Measurements from ENCODE around the gene EPHA7. TPM values are rescaled to one million over a fixed set of nuclear protein-coding genes. Genes with fewer than 3 reads are reported as not detected.

Gene EPHA7
- total RNA-seq, 1 donor from 2014 or later = 55.4 TPM

DNA sequence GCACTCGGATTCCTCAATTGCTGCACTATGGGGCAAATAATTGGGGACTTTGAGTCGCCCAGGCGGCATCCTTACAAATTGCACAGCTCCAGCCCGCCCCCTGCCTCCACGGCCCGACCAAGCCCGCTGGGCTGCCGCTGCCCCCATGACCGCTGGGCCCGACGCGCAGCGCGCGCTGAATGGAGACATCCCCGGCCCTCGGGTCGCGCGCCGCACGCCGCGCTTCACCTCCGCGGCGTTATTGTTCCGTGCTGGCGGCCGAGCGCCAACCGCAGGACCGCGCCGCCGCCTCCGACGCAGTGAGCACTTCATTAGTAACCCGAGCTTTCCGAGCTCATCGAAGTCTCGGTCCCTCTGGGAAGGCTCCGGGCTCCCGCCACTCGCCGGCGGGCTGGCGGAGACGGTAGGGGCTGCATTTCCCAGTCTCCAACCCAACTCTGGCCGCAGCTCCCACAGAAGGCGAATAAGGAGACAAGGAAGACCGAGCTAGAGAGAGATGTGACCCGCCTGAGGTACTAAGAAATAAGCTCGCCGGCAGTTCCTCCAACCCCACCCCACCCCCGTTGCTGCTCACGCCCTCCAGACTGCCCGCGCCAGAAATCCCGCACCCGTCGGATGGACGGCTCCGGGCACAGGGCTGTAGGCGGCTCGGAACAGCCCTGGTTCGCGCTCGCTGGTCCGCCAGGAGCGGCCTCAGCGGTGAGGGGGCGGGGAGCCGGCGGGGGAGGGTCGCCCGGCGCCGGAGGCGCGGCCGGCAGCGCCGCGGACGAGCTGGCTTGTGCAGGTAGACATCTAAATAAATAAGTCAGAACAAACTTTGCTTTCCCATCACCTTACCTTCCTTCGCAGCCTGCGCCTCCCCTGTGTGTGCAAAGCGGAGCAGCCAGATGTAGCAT lies 703 bp downstream of the EPHA7 start:
- Mint-ChIP-seq H3K27me3 (ENCODE audit: low read depth) (no peaks in the 10 kb centered on the region), H3K9me3 (ENCODE audit: low read depth) (no peaks in the 10 kb centered on the region), H3K4me1 (ENCODE audit: low read depth) (peaks cover 39% of the 10 kb centered on the region), H3K36me3 (ENCODE audit: low read depth) (no peaks in the 10 kb centered on the region), H3K4me3 (ENCODE audit: unreplicated experiment) (peak overlapping the region; percentile 87), H3K27ac (ENCODE audit: unreplicated experiment) (peak overlapping the region; percentile 97)
- peak; percentile 90 for DNase-seq (ENCODE audit: low spot score)
- TF ChIP-seq, protein P1, sequence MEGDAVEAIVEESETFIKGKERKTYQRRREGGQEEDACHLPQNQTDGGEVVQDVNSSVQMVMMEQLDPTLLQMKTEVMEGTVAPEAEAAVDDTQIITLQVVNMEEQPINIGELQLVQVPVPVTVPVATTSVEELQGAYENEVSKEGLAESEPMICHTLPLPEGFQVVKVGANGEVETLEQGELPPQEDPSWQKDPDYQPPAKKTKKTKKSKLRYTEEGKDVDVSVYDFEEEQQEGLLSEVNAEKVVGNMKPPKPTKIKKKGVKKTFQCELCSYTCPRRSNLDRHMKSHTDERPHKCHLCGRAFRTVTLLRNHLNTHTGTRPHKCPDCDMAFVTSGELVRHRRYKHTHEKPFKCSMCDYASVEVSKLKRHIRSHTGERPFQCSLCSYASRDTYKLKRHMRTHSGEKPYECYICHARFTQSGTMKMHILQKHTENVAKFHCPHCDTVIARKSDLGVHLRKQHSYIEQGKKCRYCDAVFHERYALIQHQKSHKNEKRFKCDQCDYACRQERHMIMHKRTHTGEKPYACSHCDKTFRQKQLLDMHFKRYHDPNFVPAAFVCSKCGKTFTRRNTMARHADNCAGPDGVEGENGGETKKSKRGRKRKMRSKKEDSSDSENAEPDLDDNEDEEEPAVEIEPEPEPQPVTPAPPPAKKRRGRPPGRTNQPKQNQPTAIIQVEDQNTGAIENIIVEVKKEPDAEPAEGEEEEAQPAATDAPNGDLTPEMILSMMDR (IDR thresholded peaks at IDR 0.05) = peak; percentile 62

DNA sequence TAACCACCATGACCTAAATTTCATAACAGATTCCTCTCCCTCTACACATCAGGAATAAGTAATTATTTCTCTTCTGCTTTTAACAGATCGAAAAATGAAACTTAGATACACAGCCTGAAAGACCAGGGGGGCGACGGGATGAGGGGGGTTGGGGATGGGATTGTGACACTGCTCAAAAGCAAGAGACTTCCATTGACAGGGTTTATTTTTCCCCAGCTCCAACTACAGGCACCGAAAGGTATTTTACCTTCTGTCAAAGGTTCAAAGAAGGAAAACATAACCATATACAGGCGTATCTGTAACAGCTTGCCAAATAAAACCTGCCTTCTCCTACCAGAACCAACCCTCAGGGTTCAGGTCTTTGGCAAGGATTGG lies 1.3 kb downstream of the EPHA7 start:
- H3K9me3 Mint-ChIP-seq (ENCODE audit: low read depth) = no peaks in the 10 kb centered on the region
- no peak for DNase-seq (ENCODE audit: low spot score)
- H3K4me1 Mint-ChIP-seq (ENCODE audit: low read depth) = peaks cover 37% of the 10 kb centered on the region
- peak overlapping the region; percentile 87 for H3K4me3 Mint-ChIP-seq (ENCODE audit: unreplicated experiment)
- peak overlapping the region; percentile 92 for H3K27ac Mint-ChIP-seq (ENCODE audit: unreplicated experiment)
- no peaks in the 10 kb centered on the region for H3K36me3 Mint-ChIP-seq (ENCODE audit: low read depth)
- TF ChIP-seq, protein P1 (IDR thresholded peaks at IDR 0.05) = no peak
- no peaks in the 10 kb centered on the region for H3K27me3 Mint-ChIP-seq (ENCODE audit: low read depth)

DNA sequence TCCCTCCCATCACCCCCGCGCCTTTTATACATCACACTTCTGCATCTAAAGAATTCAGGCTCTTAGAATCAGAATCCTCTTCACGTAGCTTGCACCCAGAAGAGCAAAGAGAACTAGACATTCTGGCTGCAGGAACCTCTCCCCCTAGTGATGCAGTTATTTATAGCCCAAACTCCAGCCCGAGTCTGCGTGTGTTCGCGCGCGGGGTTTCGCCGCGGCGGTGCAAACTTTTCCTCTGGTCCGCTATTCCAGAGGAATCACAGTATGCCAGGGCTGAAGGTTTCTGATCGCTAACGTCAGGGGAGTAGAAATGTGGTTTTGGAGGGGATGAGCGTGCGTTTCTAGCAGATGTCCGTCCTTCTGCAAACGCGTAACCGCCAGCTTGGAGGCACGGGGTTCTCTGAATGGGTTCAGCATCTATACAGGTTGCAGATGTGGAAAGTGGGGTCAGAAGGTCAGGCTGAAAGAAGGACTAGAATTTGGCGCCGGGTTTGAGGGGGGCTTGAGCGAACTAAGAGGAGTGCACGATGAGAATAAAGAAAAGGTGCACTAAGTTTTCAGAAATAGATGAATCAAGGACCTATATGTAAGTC lies 1.8 kb downstream of the EPHA7 start:
- DNase-seq (ENCODE audit: low spot score) = no peak
- H3K27ac Mint-ChIP-seq (ENCODE audit: unreplicated experiment) = peak overlapping the region; percentile 92
- TF ChIP-seq, protein P1 (IDR thresholded peaks at IDR 0.05) = peak; percentile 63
- H3K4me1 Mint-ChIP-seq (ENCODE audit: low read depth) = peaks cover 37% of the 10 kb centered on the region
- peak overlapping the region; percentile 87 for H3K4me3 Mint-ChIP-seq (ENCODE audit: unreplicated experiment)
- H3K27me3 Mint-ChIP-seq (ENCODE audit: low read depth) = no peaks in the 10 kb centered on the region
- H3K36me3 Mint-ChIP-seq (ENCODE audit: low read depth) = no peaks in the 10 kb centered on the region
- no peaks in the 10 kb centered on the region for H3K9me3 Mint-ChIP-seq (ENCODE audit: low read depth)

DNA sequence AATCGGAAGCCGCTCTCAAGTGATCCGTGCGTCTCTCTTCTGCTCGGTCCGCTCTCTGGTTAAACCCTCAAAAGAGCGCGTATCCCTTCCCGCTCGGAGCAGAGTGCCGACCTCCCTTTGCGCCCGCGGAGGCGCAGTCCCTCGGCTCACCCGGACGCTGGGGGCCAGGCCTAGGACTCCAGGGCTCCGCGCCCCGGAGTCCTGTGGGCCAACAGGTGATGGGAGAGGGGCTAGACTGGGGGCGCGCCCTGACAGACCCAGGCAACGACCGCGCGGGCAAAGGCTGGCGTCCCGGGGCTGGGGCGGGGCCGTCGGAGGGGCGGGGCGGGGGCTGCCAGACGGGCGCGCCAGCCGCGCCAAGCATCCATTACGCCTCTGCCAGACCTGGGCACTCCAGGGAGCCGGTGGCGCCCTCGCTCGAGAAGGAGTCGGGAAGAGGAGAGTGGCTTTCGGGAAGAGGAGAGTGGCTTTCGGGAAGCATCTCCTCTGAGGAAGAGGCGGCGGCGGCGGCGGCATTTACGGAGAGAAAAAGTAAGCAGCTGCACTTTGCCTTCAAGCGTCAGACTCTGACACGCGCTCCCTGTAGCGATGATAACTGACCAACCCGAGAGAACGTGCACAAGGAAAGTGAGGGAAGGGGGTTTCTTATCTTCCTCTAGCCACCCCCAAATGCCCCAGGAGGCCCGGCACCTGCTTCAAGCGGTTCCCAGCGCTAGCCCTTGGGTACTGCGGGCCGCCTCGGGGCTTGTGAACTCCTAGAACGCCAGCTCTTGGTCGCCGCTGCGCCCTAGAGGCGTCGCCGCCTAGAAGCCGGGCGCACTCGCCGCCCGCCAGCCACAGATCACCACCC lies 2.6 kb downstream of the EPHA7 start:
- TF ChIP-seq, protein P1 (IDR thresholded peaks at IDR 0.05) = no peak
- H3K27ac Mint-ChIP-seq (ENCODE audit: unreplicated experiment) = peak overlapping the region; percentile 92
- H3K9me3 Mint-ChIP-seq (ENCODE audit: low read depth) = no peaks in the 10 kb centered on the region
- H3K4me3 Mint-ChIP-seq (ENCODE audit: unreplicated experiment) = peak overlapping the region; percentile 87
- no peaks in the 10 kb centered on the region for H3K36me3 Mint-ChIP-seq (ENCODE audit: low read depth)
- DNase-seq (ENCODE audit: low spot score) = peak; percentile 84
- H3K27me3 Mint-ChIP-seq (ENCODE audit: low read depth) = no peaks in the 10 kb centered on the region
- peaks cover 37% of the 10 kb centered on the region for H3K4me1 Mint-ChIP-seq (ENCODE audit: low read depth)

DNA sequence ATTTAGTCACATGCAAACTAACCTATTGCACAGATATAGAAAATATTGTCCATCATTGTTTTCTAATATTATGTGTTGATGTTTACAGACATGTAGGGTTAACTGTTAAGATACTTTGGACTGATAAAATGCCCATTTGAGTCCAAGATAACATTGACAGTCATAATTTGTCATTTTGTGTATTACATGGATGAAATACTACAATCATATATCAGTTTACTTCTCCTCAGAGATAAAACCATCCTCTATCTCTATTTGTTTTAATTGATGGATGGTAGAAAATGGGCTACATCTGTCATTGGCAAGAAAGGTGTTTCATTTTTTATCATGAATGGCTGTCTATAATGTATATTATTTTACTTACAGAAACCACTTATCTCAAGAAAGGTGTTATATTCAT lies 6.2 kb downstream of the EPHA7 start:
- no peak for DNase-seq (ENCODE audit: low spot score)
- H3K36me3 Mint-ChIP-seq (ENCODE audit: low read depth) = peaks cover 8% of the 10 kb centered on the region
- no peaks in the 10 kb centered on the region for H3K27me3 Mint-ChIP-seq (ENCODE audit: low read depth)
- TF ChIP-seq, protein P1 (IDR thresholded peaks at IDR 0.05) = no peak
- no peak overlapping the region for H3K4me3 Mint-ChIP-seq (ENCODE audit: unreplicated experiment)
- H3K4me1 Mint-ChIP-seq (ENCODE audit: low read depth) = peaks cover 38% of the 10 kb centered on the region
- no peak overlapping the region for H3K27ac Mint-ChIP-seq (ENCODE audit: unreplicated experiment)
- no peaks in the 10 kb centered on the region for H3K9me3 Mint-ChIP-seq (ENCODE audit: low read depth)
